Body of pancreas (tissue), 4 donors: ENCODE data around the gene MTTP.

Source experiments
- POLR2A ChIP-seq, 3 donors: fragments of 450-650 bp; IDR thresholded peaks; one replicate each; pipeline ENCODE4 v1.6.1; 2016; ENCODE audit warnings: antibody characterized with exemption in 3 of 3, mild to moderate bottlenecking in 2 of 3
- TF ChIP-seq, protein P1 (sequence below), 7 experiments: fragments of 450-650 bp in 4 of 7; fragments of 200-600 bp in 3 of 7; sonication (generic) in 3 of 7; IDR thresholded peaks; one replicate each; pipeline ENCODE4 v1.5.1; 2016 to 2019; ENCODE audit warnings: antibody characterized with exemption in 7 of 7

DNA sequence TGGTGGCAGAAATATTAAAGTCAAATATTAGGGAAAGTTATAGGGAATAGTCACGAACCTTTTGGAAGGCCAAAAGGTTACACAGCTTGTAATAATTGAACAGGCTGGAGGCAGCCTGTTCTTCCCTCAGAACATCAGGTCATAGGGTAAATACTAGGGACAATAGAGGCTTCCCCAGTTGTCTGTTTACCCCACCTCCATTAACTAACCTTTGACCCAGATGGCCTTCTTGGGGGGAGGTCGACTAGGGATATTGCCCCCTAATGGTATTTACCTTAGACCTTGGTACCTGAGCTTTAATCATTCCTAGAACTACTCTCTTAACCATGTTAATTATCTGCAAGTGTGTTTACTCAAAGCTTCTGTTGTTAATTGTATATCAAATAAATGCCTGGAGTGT is 37.8 kb upstream of the MTTP start:
- TF ChIP-seq, protein P1, sequence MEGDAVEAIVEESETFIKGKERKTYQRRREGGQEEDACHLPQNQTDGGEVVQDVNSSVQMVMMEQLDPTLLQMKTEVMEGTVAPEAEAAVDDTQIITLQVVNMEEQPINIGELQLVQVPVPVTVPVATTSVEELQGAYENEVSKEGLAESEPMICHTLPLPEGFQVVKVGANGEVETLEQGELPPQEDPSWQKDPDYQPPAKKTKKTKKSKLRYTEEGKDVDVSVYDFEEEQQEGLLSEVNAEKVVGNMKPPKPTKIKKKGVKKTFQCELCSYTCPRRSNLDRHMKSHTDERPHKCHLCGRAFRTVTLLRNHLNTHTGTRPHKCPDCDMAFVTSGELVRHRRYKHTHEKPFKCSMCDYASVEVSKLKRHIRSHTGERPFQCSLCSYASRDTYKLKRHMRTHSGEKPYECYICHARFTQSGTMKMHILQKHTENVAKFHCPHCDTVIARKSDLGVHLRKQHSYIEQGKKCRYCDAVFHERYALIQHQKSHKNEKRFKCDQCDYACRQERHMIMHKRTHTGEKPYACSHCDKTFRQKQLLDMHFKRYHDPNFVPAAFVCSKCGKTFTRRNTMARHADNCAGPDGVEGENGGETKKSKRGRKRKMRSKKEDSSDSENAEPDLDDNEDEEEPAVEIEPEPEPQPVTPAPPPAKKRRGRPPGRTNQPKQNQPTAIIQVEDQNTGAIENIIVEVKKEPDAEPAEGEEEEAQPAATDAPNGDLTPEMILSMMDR (IDR thresholded peaks at IDR 0.05) = no peak
- TF ChIP-seq POLR2A (IDR thresholded peaks at IDR 0.05) = no peak
